ENCODE data around the gene MED8. TPM values are rescaled to one million over a fixed set of nuclear protein-coding genes. Genes with fewer than 3 reads are reported as not detected.

Gene MED8
- total and polyA plus RNA-seq, 10 of the 15 experiments (the other 5 are each of a cell fraction or from before 2014, with no cell fraction given), result 20.2 to 61.7 (median 39.5) TPM

DNA sequence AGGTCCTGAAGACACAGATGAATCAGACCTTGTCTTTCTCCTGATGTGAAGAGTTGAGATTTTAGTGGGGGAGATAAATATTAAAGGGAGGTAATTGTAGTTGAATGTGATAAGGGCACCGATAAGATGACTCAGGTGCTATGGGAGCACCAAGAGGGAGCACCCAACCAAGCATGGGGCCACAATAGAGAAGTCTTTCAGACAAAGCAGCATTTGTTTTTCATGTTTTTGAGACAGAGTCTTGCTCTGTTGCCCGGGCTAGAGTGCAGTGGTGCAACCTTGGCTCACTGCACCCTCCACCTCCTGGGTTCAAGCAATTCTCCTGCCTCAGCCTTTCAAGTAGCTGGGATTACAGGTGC, 16.3 kb upstream of the MED8 start:
- Histone ChIP-seq H3K9me3 (replicated peaks; ENCODE audit: control insufficient read depth, insufficient read depth, low read length) (no peaks in the 10 kb centered on the region), H3K4me3 (no peak overlapping the region), H2AFZ (ENCODE audit: control insufficient read depth, low read depth, low read length) (no peak overlapping the region), H3K27ac (ENCODE audit: control insufficient read depth, insufficient read depth) (no peak overlapping the region), H4K20me1 (ENCODE audit: control insufficient read depth, insufficient read depth) (no peaks in the 10 kb centered on the region), H3K27me3 (replicated peaks in 1 of 2; ENCODE audit: control insufficient read depth in 2 of 2, insufficient read depth in 2 of 2, low read length in 1 of 2) (no peaks in the 10 kb centered on the region), H3K79me2 (ENCODE audit: control insufficient read depth, insufficient read depth, low read length) (no peaks in the 10 kb centered on the region), H3K4me2 (ENCODE audit: control insufficient read depth, insufficient read depth) (no peak overlapping the region), H3K4me1 (ENCODE audit: control insufficient read depth, insufficient read depth, low read length) (no peaks in the 10 kb centered on the region), H3K9ac (ENCODE audit: control insufficient read depth, insufficient read depth, low read length) (no peak overlapping the region), H3K36me3 (ENCODE audit: control insufficient read depth in 2 of 2, insufficient read depth in 2 of 2, low read length in 1 of 2) (peaks cover 4 to 20% of the 10 kb centered on the region in 2 experiments)
- no TSS peak for BruUV-seq (replicated peaks)
- ChIA-PET POLR2A (no interaction called here), CTCF (no interaction called here), RAD21 (ENCODE audit: unreplicated experiment) (no interaction called here), SMC1A (ENCODE audit: uncharacterized antibody, unreplicated experiment) (no interaction called here)
- DNase-seq (ENCODE audit: low read depth, low spot score) (no peak), FAIRE-seq (no peak), ATAC-seq (no peak)
- in situ Hi-C loops (cut with MboI), result no loop called here
- 93% methylated on average over 2 of the region's 2 CpGs for WGBS (ENCODE audit: insufficient coverage, insufficient replicate concordance, low lambda C conversion rate, missing lambda C conversion rate)
- TF ChIP-seq DPF2 (IDR thresholded peaks at IDR 0.05), result no peak
- no peak for TF ChIP-seq POLR2AphosphoS2 (IDR thresholded peaks at IDR 0.05; ENCODE audit: low read depth, low read length)
- TF ChIP-seq ZNF274 (IDR thresholded peaks at IDR 0.05; ENCODE audit: insufficient read depth, insufficient read length), result no peak
- TF ChIP-seq GABPA (IDR thresholded peaks at IDR 0.05; ENCODE audit: low read depth), result no peak
- TF ChIP-seq STAT1 (conservative IDR thresholded peaks at IDR 0.05), result no peak
- no peak for TF ChIP-seq CBX3 (IDR thresholded peaks at IDR 0.05; ENCODE audit: borderline replicate concordance, low read depth)
- TF ChIP-seq KAT2A (conservative IDR thresholded peaks at IDR 0.05; ENCODE audit: control insufficient read depth, low read depth, low read length), result no peak
- TF ChIP-seq HDAC6 (IDR thresholded peaks at IDR 0.05; ENCODE audit: unreplicated experiment), result no peak
- TF ChIP-seq JUNB (IDR thresholded peaks at IDR 0.05), result no peak
- TF ChIP-seq JUND (IDR thresholded peaks at IDR 0.05; ENCODE audit: low read depth, low read length), result no peak
- TF ChIP-seq NBN (IDR thresholded peaks at IDR 0.05), result no peak
- TF ChIP-seq BACH1 (IDR thresholded peaks at IDR 0.05; ENCODE audit: borderline replicate concordance), result no peak
- no peak for TF ChIP-seq ESRRA (IDR thresholded peaks at IDR 0.05; ENCODE audit: low read length)
- intact Hi-C loops (cut with micrococcal nuclease; ENCODE audit: unreplicated experiment), result no loop called here
